K562 (cell line): ENCODE measurements around the gene RAB26. TPM values are rescaled to one million over a fixed set of nuclear protein-coding genes. Genes with fewer than 3 reads are reported as not detected.

Source experiments
- ATAC-seq: fragments of 200-7000 bp; cut with Tn5 transposase; 3 replicates; pipeline ENCODE4 v1.9.1; 2020; ENCODE audit warnings: moderate library complexity
- BruUV-seq: library from RNA; stranded (reverse); fragments of 400-500 nt; replicated peaks from 2 replicates; lab custom pipeline; 2021; lab: Mats Ljungman, UMichigan
- CTCF ChIA-PET: fragments of 300-600 bp; formaldehyde crosslinking; extraction: SDS; loops from one replicate; lab custom pipeline; 2021; ENCODE audit warnings: low intra/inter-chr PET ratio; lab: Yijun Ruan, JAX
- POLR2A ChIA-PET: fragments of 300-600, 350-650 bp; sonication (Branson Sonifier 250); formaldehyde crosslinking; extraction: SDS; loops from one replicate; lab custom pipeline; 2021; ENCODE audit warnings: antibody characterized with exemption, inconsistent platforms; lab: Yijun Ruan, JAX
- DNase-seq, 4 experiments: peaks; one replicate each; pipeline versions ENCODE4 v3.0.0 to v3.0.0-alpha.2; 2011 to 2018; ENCODE audit warnings: low spot score in 3 of 4, mixed read lengths in 3 of 4; ENCODE audit errors: extremely low read depth in 1 of 4
- FAIRE-seq: peaks from 2 replicates; lab custom pipeline; 2011; peaks lifted over from hg19 to GRCh38; lab: Jason Lieb, UNC
- H2AFZ ChIP-seq: 2 replicates; pipeline ENCODE4 v1.6.0; 2011; ENCODE audit warnings: low read depth, low read length, control low read depth, inconsistent platforms
- H3K27ac ChIP-seq: fragments of 200-600 bp; 3 replicates; pipeline ENCODE4 v1.8.0; 2011; ENCODE audit warnings: low read depth, mild to moderate bottlenecking, control low read depth, inconsistent platforms, low read length, moderate library complexity, mixed read lengths; ENCODE audit errors: extremely low read depth
- H3K27me3 ChIP-seq, 2 experiments: fragments of 300-600 bp in 1 of 2; 2 replicates in 1 of 2; 3 replicates in 1 of 2; pipeline versions ENCODE4 v1.6.0 to v1.8.0; 2011; ENCODE audit warnings: inconsistent platforms in 2 of 2, low read length in 2 of 2, mild to moderate bottlenecking in 1 of 2, mixed read lengths in 1 of 2, moderate library complexity in 1 of 2; ENCODE audit not compliant: control insufficient read depth in 2 of 2, insufficient read depth in 2 of 2
- H3K36me3 ChIP-seq: fragments of 300-600 bp; 3 replicates; pipeline ENCODE4 v1.8.0; 2011; ENCODE audit warnings: mild to moderate bottlenecking, low read length, inconsistent platforms; ENCODE audit not compliant: control insufficient read depth, insufficient read depth
- H3K4me1 ChIP-seq, 2 experiments: fragments of 200-600 bp in 1 of 2; replicated peaks in 1 of 2; 2 replicates in 1 of 2; 3 replicates in 1 of 2; pipeline versions ENCODE4 v1.5.1 to v1.8.0; 2011; ENCODE audit warnings: inconsistent platforms in 2 of 2, low read length in 2 of 2, mild to moderate bottlenecking in 1 of 2, mixed read lengths in 1 of 2, moderate library complexity in 1 of 2; ENCODE audit not compliant: control insufficient read depth in 2 of 2, insufficient read depth in 2 of 2
- H3K4me2 ChIP-seq: 2 replicates; pipeline ENCODE4 v1.6.1; 2011; ENCODE audit warnings: low read length, control low read depth, inconsistent platforms, mixed read lengths; ENCODE audit not compliant: insufficient read depth
- H3K4me3 ChIP-seq: fragments of 200-600 bp; sonication (generic), shearing (Covaris generic); 2 replicates; pipeline ENCODE4 v1.5.1; 2016; ENCODE audit warnings: control low read depth, inconsistent platforms
- H3K79me2 ChIP-seq: fragments of 200-600 bp; 3 replicates; pipeline ENCODE4 v1.8.0; 2011; ENCODE audit warnings: low read length, inconsistent platforms; ENCODE audit not compliant: control insufficient read depth, insufficient read depth
- H3K9ac ChIP-seq, 2 experiments: 2 replicates each; pipeline versions ENCODE4 v1.6.0 to v1.6.1; 2011; ENCODE audit warnings: low read depth in 2 of 2, low read length in 2 of 2, control low read depth in 1 of 2, inconsistent platforms in 1 of 2, mild to moderate bottlenecking in 1 of 2, mixed read lengths in 1 of 2; ENCODE audit not compliant: insufficient read depth in 1 of 2
- H3K9me1 ChIP-seq: one replicate; pipeline ENCODE4 v1.6.0; 2011; ENCODE audit warnings: inconsistent platforms, mild to moderate bottlenecking, low read length, moderate library complexity; ENCODE audit not compliant: control insufficient read depth, insufficient read depth
- H3K9me3 ChIP-seq: replicated peaks from 2 replicates; pipeline ENCODE4 v1.5.1; 2011; ENCODE audit warnings: low read depth, low read length, inconsistent platforms; ENCODE audit not compliant: control insufficient read depth, insufficient read depth
- H4K20me1 ChIP-seq: replicated peaks from 2 replicates; pipeline ENCODE4 v1.6.1; 2011; ENCODE audit warnings: low read length, inconsistent platforms, mixed read lengths; ENCODE audit not compliant: control insufficient read depth, insufficient read depth
- ASH1L ChIP-seq: fragments of 450-650 bp; IDR thresholded peaks from 2 replicates; pipeline ENCODE4 v1.6.1; 2018; ENCODE audit warnings: borderline replicate concordance, mild to moderate bottlenecking, low read depth; ENCODE audit not compliant: partially characterized antibody
- ELF2 ChIP-seq: fragments of 250-450 bp; sonication (Bioruptor Pico); IDR thresholded peaks from 2 replicates; pipeline ENCODE4 v1.5.0; 2021; ENCODE audit warnings: mild to moderate bottlenecking
- JUND ChIP-seq, 2 experiments: IDR thresholded peaks; 2 replicates in 1 of 2; 3 replicates in 1 of 2; pipeline ENCODE4 v1.6.1; 2011; ENCODE audit warnings: borderline replicate concordance in 2 of 2, low read depth in 2 of 2, low read length in 2 of 2, improper control_type of control experiment in 1 of 2, missing biosample characterization in 1 of 2, missing genetic modification characterization in 1 of 2, missing genetic modification reagents in 1 of 2
- SMAD1 ChIP-seq: fragments of 150-350 bp; IDR thresholded peaks from 2 replicates; pipeline ENCODE4 v1.6.1; 2014; ENCODE audit warnings: low read length, low read depth; ENCODE audit not compliant: partially characterized antibody
- TCF7 ChIP-seq: sonication (generic); IDR thresholded peaks from 2 replicates; pipeline ENCODE4 v1.6.1; 2016; ENCODE audit warnings: antibody characterized with exemption, borderline replicate concordance
- ZNF324 ChIP-seq: fragments of 250-450 bp; sonication (Bioruptor Pico); IDR thresholded peaks from 2 replicates; pipeline ENCODE4 v1.4.0; 2020; ENCODE audit warnings: mild to moderate bottlenecking
- WGBS: fragments of 100-300 bp; shearing (Covaris generic); methylation state at CpG from one replicate; pipeline ENCODE4 v1.1.6; 2016; ENCODE audit warnings: low coverage, mixed read lengths; ENCODE audit not compliant: insufficient coverage; ENCODE audit errors: missing lambda C conversion rate; 5-methylcytosine and 5-hydroxymethylcytosine counted together
- in situ Hi-C: fragments of 300-500 bp; cut with MboI; formaldehyde crosslinking; loops from 4 replicates; pipeline ENCODE4 v1.15.0; 2018; ENCODE audit warnings: inconsistent platforms, mixed read lengths
- intact Hi-C: fragments of 100-400 bp; cut with micrococcal nuclease; formaldehyde crosslinking; loops from 2 replicates; pipeline ENCODE4 v1.14.2; 2022
- polyA plus RNA-seq, 8 experiments: library from polyadenylated mRNA; depleted of rRNA in 4 of 8; stranded (reverse) in 5 of 8; unstranded in 3 of 8; fragments of >200 nt; fragmentation: Nextera tagmentation in 2 of 8; fragmentation: Illumina TruSeq in 1 of 8; extraction: Ambion mirVana in 2 of 8; extraction: Trizol in 1 of 8; gene quantifications; 2 replicates each; pipeline versions ENCODE4 v1.2.1 to v1.2.3, GENCODE V29; 2011 to 2014; ENCODE audit warnings: inconsistent platforms in 1 of 8, missing spikeins in 1 of 8
- total RNA-seq, 7 experiments: library from RNA; depleted of rRNA in 6 of 7; stranded (reverse); fragments of >200 nt in 6 of 7; fragmentation: Illumina TruSeq in 2 of 7; extraction: Trizol in 2 of 7; gene quantifications; 2 replicates each; pipeline versions ENCODE4 v1.2.1 to v1.2.3, GENCODE V29; 2011 to 2021; ENCODE audit warnings: low replicate concordance in 1 of 7
- TF ChIP-seq, protein P1 (sequence below): sonication (generic); formaldehyde crosslinking; IDR thresholded peaks from 2 replicates; pipeline ENCODE4 v1.8.0; 2022; ENCODE audit warnings: mild to moderate bottlenecking, missing genetic modification reagents

RAB26 gene
- total and polyA plus RNA-seq, 9 of the 15 experiments (the other 6 are each of a cell fraction or from before 2014, with no cell fraction given), result 0.25 to 6.1 (median 2.1) TPM

DNA sequence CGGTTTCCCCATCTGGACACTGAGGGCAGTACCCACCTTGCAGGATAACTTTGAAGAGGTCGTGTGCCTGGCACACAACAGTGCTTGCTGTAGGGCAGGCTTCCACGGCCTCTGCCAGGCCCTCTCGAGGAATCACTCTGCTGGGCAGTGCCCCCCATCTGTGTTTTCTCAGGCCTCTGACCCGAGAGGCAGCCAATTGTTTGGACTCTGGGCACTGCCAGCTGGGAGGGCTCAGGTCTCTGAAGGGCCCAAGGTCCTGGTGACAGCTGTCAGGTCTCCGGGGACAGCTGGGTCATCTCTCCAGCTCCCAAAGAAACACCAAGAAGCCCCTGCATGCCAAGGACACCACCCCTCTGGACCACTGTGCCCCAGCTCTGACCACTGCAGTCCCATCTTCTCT, 1.0 kb upstream of the RAB26 start:
- Histone ChIP-seq H3K4me1 (peaks cover 37 to 68% of the 10 kb centered on the region in 2 experiments), H3K27ac (no peak overlapping the region), H3K9me1 (peaks cover 21% of the 10 kb centered on the region), H3K27me3 (no peaks in the 10 kb centered on the region), H3K79me2 (peaks cover 16% of the 10 kb centered on the region), H3K9ac (no peak overlapping the region), H3K9me3 (no peaks in the 10 kb centered on the region), H3K36me3 (peaks cover 14% of the 10 kb centered on the region; the same call in 2 of the 3 replicates), H3K4me3 (no peak overlapping the region), H3K4me2 (no peak overlapping the region), H4K20me1 (peaks cover 30% of the 10 kb centered on the region), H2AFZ (no peak overlapping the region)
- WGBS, result 52% methylated on average over 6 of the region's 6 CpGs
- FAIRE-seq (no peak), ATAC-seq (no peak), DNase-seq (no peak)
- no TSS peak for BruUV-seq
- in situ Hi-C loops, result loop anchor here (10.0 kb wide), 1 partner anchor 63 kb away; no protein-coding TSS in a partner anchor
- TF ChIP-seq SMAD1 (no peak), ELF2 (CRISPR knock-in tag) (no peak), JUND (IDR thresholded peaks at IDR 0.05; ENCODE audit: borderline replicate concordance, low read depth, low read length) (no peak), JUND (tag; IDR thresholded peaks at IDR 0.05; ENCODE audit: borderline replicate concordance, low read depth, low read length) (no peak), ASH1L (no peak), ZNF324 (CRISPR knock-in tag) (no peak), TCF7 (no peak)
- TF ChIP-seq, protein P1, sequence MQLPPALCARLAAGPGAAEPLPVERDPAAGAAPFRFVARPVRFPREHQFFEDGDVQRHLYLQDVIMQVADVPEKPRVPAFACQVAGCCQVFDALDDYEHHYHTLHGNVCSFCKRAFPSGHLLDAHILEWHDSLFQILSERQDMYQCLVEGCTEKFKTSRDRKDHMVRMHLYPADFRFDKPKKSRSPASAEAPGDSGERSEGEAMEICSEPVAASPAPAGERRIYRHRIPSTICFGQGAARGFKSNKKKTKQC (CRISPR knock-in tag), result no peak
- intact Hi-C loops, result no loop called here
- POLR2A ChIA-PET, result interaction anchor here (0.6 to 5.3 kb wide), 6 partner anchors 8 to 186 kb away, joined by 3 to 77 read pairs (median 4); partner anchors contain the start of genes RPS2 and TRAF7
- CTCF ChIA-PET, result no interaction called here
